Measurements from ENCODE around the gene CGNL1. TPM values are rescaled to one million over a fixed set of nuclear protein-coding genes. Genes with fewer than 3 reads are reported as not detected.

CGNL1 gene
- total RNA-seq, 1 experiment from 2014 or later = 34.6 TPM

- no CpG with 5 or more reads among the region's 4 CpGs for WGBS (ENCODE audit: extremely low coverage, insufficient read length, low lambda C conversion rate)
- Histone ChIP-seq H3K79me2 (ENCODE audit: insufficient read depth, low read length) (no peaks in the 10 kb centered on the region), H4K8ac (replicated peaks; ENCODE audit: insufficient read length, low read depth, low read length) (no peak overlapping the region), H3K56ac (ENCODE audit: insufficient read length, low read depth, low read length) (no peak overlapping the region), H2BK15ac (ENCODE audit: low read depth, low read length) (no peak overlapping the region), H4K5ac (ENCODE audit: insufficient read length, low read depth, low read length) (no peak overlapping the region), H3K23ac (ENCODE audit: insufficient read length, low read depth, low read length) (no peak overlapping the region), H2AFZ (ENCODE audit: low read length) (no peak overlapping the region), H3K27me3 (ENCODE audit: insufficient read depth, low read length) (no peaks in the 10 kb centered on the region), H2BK20ac (ENCODE audit: low read depth, low read length, poor library complexity, severe bottlenecking) (no peak overlapping the region), H2AK5ac (ENCODE audit: insufficient read length, low read length) (no peak overlapping the region), H3K4me1 (ENCODE audit: insufficient read depth, low read length) (no peaks in the 10 kb centered on the region), H3K9me3 (ENCODE audit: control insufficient read depth, low read depth, low read length) (no peaks in the 10 kb centered on the region), H4K20me1 (ENCODE audit: control insufficient read depth, insufficient read depth, insufficient read length) (no peaks in the 10 kb centered on the region), H3K14ac (ENCODE audit: insufficient read depth, low read length) (no peak overlapping the region), H3K18ac (ENCODE audit: insufficient read length, low read depth, low read length) (no peak overlapping the region), H3K4ac (ENCODE audit: low read depth, low read length) (no peak overlapping the region), H3K23me2 (ENCODE audit: insufficient read length, low read depth, low read length, poor library complexity, severe bottlenecking) (no peaks in the 10 kb centered on the region), H2BK5ac (ENCODE audit: insufficient read length, low read length) (no peak overlapping the region), H3K9ac (ENCODE audit: extremely low read depth, insufficient read length, low read length) (no peak overlapping the region), H3K27ac (ENCODE audit: insufficient read length, low read depth, low read length) (no peak overlapping the region), H3K79me1 (ENCODE audit: insufficient read depth, low read depth, low read length, poor library complexity, severe bottlenecking) (no peaks in the 10 kb centered on the region), H2BK120ac (ENCODE audit: low read depth, low read length, poor library complexity, severe bottlenecking) (no peak overlapping the region), H3T11ph (ENCODE audit: low read length) (no peak overlapping the region), H2BK12ac (ENCODE audit: insufficient read length, low read depth, low read length) (no peak overlapping the region), H3K4me2 (ENCODE audit: insufficient read depth, insufficient read length, low read length) (no peak overlapping the region), H4K91ac (ENCODE audit: insufficient read length, low read depth, low read length) (no peak overlapping the region)
- Mint-ChIP-seq H3K27ac (no peak overlapping the region), H3K9me3 (no peaks in the 10 kb centered on the region), H3K4me1 (peaks cover 6 to 7% of the 10 kb centered on the region in 2 experiments; a peak in 3 of 4 replicates), H3K27me3 (ENCODE audit: low read depth) (peaks cover 2% of the 10 kb centered on the region; the same call in 1 of the 2 replicates), H3K36me3 (ENCODE audit: insufficient read depth in 1 of 3, low read depth in 3 of 3) (peaks cover 32 to 60% (median 54%) of the 10 kb centered on the region in 3 experiments), H3K4me3 (no peak overlapping the region)
- peak; percentile 0; the same call in 1 of the 3 replicates for TF ChIP-seq CTCF (conservative IDR thresholded peaks at IDR 0.05)
- no peak for DNase-seq
Measured at GRCh38 chr15:57542505-57542817, 166.2 kb downstream of the CGNL1 start.
